DMS79 (cell line): ENCODE measurements around the gene PCNA.
"Not testable (repeated sequence)": the region's sequence is repeated elsewhere in the genome, so short reads cannot be mapped to it uniquely, and the experiment has no call there.

ENCODE experiments used
- DNase-seq: peaks from one replicate; lab custom pipeline; 2025; lab: John Stamatoyannopoulos, UW

Gene PCNA

GRCh38 chr20:5141615-5142014 lies 21.9 kb upstream of the PCNA start:
- no peak for DNase-seq

GRCh38 chr20:5140195-5140594 lies 20.4 kb upstream of the PCNA start:
- DNase-seq: no peak

DNA sequence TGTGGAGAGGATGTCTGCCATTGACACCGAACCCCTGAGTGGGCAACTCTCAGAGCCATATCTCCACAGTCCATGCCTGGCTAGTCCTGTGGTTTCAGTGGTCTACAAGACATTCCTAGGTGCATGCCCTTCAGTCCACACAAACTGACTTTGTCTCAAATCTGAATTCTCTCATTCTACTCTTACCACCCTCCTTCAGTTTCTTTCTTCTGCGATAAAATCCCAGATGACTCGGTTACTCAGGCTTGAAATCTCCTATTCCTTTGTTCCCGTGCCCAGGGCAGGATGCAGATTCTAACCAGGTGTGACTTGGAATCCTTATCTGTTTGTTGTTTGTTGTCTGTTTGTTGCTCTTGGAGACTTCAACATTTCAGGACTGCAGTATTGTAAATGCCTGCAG lies 16.3 kb upstream of the PCNA start:
- DNase-seq: no peak

GRCh38 chr20:5135363-5136012 lies 15.7 kb upstream of the PCNA start:
- DNase-seq: no peak

GRCh38 chr20:5133998-5134397 lies 14.2 kb upstream of the PCNA start:
- DNase-seq: no peak

GRCh38 chr20:5131502-5131901 lies 11.7 kb upstream of the PCNA start:
- no peak for DNase-seq

DNA sequence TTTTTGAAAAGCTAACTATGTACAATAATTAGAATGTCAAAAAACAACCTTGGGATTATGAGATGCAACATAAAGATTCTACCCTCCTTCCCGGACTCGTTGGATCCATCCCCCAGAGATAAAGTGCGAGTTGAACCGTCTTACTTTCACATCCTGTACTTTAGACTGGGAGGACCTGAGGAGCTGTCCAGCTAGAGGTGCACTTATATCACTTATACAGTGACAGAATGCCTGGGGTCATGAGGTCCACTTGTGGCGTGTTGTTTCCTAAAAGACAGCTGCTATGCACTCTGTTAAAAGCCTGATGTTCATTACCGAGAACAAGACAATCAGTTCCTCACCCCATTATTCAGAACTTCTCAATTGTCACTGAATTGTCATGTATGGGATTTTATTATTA lies 9.1 kb upstream of the PCNA start:
- no peak for DNase-seq

GRCh38 chr20:5127859-5128424 lies 8.2 kb upstream of the PCNA start:
- DNase-seq: no peak

GRCh38 chr20:5127204-5127858 lies 7.6 kb upstream of the PCNA start:
- peak; percentile 37 for DNase-seq

DNA sequence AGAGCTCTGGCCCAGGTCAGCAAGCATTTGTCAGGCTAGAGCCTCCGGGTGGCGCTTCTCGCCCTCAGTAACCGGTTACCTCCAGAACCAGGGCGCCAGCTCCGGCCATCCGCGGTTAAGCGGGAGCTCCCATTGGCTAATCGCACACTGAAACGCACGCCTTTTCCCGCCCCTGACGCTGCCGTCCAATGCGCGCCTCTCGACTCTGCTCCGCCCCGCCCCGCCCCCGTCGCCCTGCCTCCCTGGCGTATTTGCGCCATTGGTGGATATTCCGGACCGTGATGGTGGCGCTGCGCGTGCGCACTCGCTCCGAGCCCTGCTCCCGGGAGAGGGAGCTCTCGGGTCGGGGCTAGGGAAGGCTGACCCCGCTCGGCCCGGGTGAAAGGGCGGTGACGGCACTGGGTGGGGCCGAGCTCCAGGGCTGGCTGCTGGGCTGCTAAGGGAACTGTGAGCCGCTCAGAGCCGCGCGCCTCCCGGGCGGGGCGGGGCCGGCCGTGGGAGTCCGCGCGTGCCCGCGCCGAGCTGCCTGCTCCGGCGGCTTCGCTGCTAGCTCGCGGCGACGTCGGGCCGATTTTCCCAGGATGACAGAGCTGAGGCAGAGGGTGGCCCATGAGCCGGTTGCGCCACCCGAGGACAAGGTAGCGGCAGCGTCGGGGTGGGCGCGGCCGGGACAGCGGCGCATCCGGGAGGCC lies 6.9 kb upstream of the PCNA start, which contains the start of gene CDS2:
CDS2 (plus strand) TSS at position 497 of the 692 bp plus-strand sequence; CDS start at position 582, 85 bp downstream.
- DNase-seq: peak; percentile 97

- DNase-seq: no peak
Observed at GRCh38 chr20:5122873-5123260, 3.1 kb upstream of the PCNA start.

GRCh38 chr20:5120185-5120476 lies 373 bp upstream of the PCNA start:
- no peak for DNase-seq

- no peak for DNase-seq
Observed at GRCh38 chr20:5119143-5119434, 669 bp downstream of the PCNA start.

GRCh38 chr20:5118220-5119142 lies 1.3 kb downstream of the PCNA start:
- no peak for DNase-seq

DNA sequence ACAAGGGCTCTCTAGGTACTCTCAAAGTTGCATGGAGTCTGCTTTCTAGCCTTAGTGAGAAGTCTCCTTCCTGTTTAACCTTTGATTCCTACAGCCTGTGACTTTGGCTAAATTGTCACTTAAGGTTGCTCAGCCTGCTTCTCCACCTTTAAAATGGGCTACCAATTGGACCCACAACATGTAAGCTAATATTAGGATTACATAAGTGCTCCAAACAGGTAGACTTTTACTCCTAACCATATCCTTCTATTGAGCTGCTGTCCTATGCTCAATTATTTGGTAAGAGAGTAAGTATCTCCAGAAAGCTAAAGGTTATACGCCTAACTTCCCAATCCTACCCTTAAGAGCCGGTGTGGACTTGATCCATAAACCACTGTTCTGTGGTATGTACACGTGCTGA lies 2.9 kb downstream of the PCNA start:
- no peak for DNase-seq

DNA sequence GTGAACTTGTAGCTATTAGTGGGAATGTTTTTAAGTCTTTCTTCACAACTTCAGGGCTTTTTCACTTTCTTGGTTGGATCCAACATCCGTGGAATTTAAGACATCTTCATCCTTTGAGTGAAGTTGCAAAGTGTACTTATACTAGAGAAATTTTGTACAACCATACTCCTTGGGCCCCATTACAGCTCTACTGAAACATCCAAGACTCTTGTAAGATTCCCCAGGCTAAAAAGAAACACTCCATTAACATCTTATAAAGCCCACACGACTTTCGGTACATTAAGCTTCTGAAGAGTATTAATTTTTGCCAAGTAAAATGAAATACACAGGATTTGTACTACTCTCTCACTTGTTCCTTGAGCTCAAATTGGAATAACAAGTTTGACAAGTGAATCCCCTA lies 5.4 kb downstream of the PCNA start:
- no peak for DNase-seq

GRCh38 chr20:5113615-5113986 lies 6.2 kb downstream of the PCNA start:
- DNase-seq: no peak

DNA sequence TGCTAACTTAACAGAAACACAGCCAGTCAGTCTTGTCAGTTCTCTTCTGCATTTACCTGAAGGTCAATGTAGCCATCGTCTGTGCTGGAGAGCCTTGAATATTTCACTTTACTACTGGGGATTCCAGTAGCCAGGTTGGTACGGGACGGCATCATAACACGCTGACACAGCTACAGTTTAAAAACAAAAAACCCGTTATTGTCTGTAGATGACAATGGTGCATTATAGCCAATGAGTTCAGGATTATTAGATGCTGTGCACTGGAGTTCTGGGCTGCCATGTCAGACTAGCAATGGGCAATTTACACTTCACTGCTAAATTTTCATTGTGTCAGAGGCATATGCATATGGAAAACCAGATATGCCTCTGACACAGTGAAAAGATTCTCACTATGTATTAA lies 10.5 kb downstream of the PCNA start:
- DNase-seq: no peak

- DNase-seq: no peak
Observed at GRCh38 chr20:5104479-5104878, 15.3 kb downstream of the PCNA start.

DNA sequence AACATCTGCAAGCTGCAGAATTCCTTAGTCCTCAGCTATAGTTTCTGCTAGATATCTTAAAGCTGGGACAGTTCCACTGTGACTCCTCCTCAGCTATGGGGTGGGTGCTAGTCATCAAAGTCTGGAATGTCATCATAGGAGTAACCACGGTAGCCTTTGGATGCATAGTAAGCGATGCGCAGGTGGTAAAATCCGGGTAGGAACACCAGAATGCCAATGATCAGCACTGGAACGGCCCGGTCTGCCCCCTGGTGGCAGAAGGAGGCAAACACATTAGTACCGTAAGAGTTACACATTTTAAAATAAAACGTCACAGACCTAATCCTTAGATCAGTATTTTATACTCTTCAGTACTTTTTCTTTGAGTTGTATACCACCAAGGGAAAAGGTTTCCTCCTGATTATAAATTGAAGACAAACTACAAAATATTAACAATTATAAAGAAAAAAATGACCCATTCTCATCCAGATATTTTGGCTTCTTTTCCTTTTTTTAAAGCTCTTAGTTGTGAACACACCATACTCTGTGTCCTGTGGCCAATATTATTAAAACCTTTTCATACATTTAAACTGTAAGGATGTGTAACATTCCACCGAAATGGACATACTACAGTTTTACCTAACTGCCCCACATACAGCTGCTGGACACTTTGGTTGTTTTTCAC lies 18.9 kb downstream of the PCNA start:
- no peak for DNase-seq

DNA sequence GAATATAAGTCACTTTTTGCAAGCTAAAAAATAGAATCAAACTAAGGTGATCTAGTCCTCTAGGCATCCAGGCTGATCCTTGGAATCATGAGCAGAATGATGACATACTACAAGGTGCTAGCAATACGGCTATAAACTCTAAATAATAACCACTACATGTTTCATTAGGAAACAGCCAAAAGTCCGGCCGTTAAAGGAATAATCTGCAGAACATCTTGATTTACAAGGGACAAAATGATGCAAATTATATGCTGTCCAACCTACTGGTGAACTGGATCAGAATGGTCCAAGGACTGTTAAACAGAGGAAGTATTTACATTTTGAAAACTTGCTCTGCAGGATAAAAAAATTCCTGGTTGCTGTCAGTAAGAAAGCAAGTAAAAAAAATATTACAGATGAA lies 19.8 kb downstream of the PCNA start:
- DNase-seq: not testable (repeated sequence)

- not testable (repeated sequence) for DNase-seq
Observed at GRCh38 chr20:5099009-5099408, 20.7 kb downstream of the PCNA start.
